ENCODE measurements around the gene CBARP.
"Not testable (repeated sequence)": the region's sequence is repeated elsewhere in the genome, so short reads cannot be mapped to it uniquely, and the experiment has no call there.

CBARP gene

GRCh38 chr19:1205114-1206099 is 32.4 kb downstream of the CBARP start, which contains the start of gene STK11:
Gene STK11 (plus strand): TSS chr19:1205778. CDS start chr19:1206914, 1,136 bp downstream.
- peak; percentile 91 for DNase-seq

- DNase-seq, result not testable (repeated sequence)
Measured at GRCh38 chr19:1200614-1201013, 37.2 kb downstream of the CBARP start.

GRCh38 chr19:1199531-1199930 is 38.3 kb downstream of the CBARP start:
- DNase-seq, result no peak

GRCh38 chr19:1189419-1189818 is 48.4 kb downstream of the CBARP start:
- DNase-seq, result no peak

- DNase-seq, result no peak
Measured at GRCh38 chr19:1183543-1184172, 54.1 kb downstream of the CBARP start.

- no peak for DNase-seq
Measured at GRCh38 chr19:1182727-1183126, 55.1 kb downstream of the CBARP start.

GRCh38 chr19:1182068-1182467 is 55.7 kb downstream of the CBARP start:
- DNase-seq, result no peak

GRCh38 chr19:1181606-1182005 is 56.2 kb downstream of the CBARP start:
- DNase-seq, result no peak
